GM18502 (cell line): ENCODE results near the gene CLN5.

ENCODE experiments used
- ATAC-seq: cut with Tn5 transposase; IDR thresholded peaks from one replicate; pipeline ENCODE4 v1.9.1; 2021; ENCODE audit warnings: mild to moderate bottlenecking; ENCODE audit not compliant: unreplicated experiment, poor library complexity

CLN5 gene

GRCh38 chr13:77048681-77049080 is 56.8 kb downstream of the CLN5 start:
- no peak for ATAC-seq

DNA sequence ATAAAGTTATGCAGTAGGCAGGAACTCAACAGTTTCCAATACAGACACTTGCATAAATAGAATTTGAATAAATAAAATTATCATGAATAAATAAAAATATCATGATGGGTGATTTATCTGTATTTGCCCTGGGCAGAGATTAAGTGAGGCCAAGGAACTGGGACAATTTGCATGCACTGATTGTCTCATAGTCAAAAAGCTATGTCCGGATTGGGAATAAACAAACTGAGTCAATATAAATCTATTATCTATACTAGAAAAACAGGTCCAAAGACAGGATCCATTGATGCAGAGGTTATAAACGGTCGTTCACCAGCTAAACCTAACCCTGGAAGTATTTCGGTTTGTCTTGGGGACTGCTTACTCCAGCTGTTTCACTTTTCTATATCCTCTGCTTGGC is 61.3 kb downstream of the CLN5 start:
- ATAC-seq = no peak
